Ascending aorta (tissue), 2 donors: Measurements from ENCODE around the gene TYMP. TPM values are rescaled to one million over a fixed set of nuclear protein-coding genes. Genes with fewer than 3 reads are reported as not detected.

Source experiments
- DNase-seq, 2 donors: peaks; one replicate each; pipeline ENCODE4 v3.0.0-alpha.2; 2019; ENCODE audit warnings: low spot score in 2 of 2
- H3K27ac ChIP-seq, 2 donors: fragments of 200-600 bp; sonication (generic); one replicate each; pipeline ENCODE4 v1.5.1; 2016 to 2017; ENCODE audit warnings: mild to moderate bottlenecking in 1 of 2
- H3K27me3 ChIP-seq: fragments of 200-600 bp; sonication (generic); one replicate; pipeline ENCODE4 v1.5.1; 2017
- H3K36me3 ChIP-seq, 2 donors: fragments of 200-600 bp; sonication (generic); one replicate each; pipeline ENCODE4 v1.5.1; 2016
- H3K4me1 ChIP-seq, 2 donors: fragments of 200-600 bp; sonication (generic); one replicate each; pipeline ENCODE4 v1.5.1; 2016 to 2017; ENCODE audit warnings: mild to moderate bottlenecking in 1 of 2
- H3K4me3 ChIP-seq, 2 donors: fragments of 200-600 bp; sonication (generic); one replicate each; pipeline ENCODE4 v1.5.1; 2016 to 2017; ENCODE audit warnings: mild to moderate bottlenecking in 1 of 2
- H3K9me3 ChIP-seq, 2 donors: fragments of 200-600 bp; sonication (generic); one replicate each; pipeline ENCODE4 v1.5.1; 2016
- CTCF ChIP-seq, 3 experiments: fragments of 200-600 bp in 2 of 3; fragments of 450-650 bp in 1 of 3; sonication (generic) in 2 of 3; IDR thresholded peaks; one replicate each; pipeline ENCODE4 v1.5.1; 2016 to 2019; ENCODE audit warnings: antibody characterized with exemption in 3 of 3, mild to moderate bottlenecking in 1 of 3, moderate library complexity in 1 of 3
- intact Hi-C: fragments of 100-400 bp; cut with DNase I; formaldehyde crosslinking; loops from one replicate; pipeline ENCODE4 v1.15.1; 2023
- total RNA-seq: library from RNA; depleted of rRNA; stranded (reverse); fragments of >200 nt; gene quantifications from one replicate; pipeline ENCODE4 v1.1.0, GENCODE V29; 2016

TYMP gene, protein sequence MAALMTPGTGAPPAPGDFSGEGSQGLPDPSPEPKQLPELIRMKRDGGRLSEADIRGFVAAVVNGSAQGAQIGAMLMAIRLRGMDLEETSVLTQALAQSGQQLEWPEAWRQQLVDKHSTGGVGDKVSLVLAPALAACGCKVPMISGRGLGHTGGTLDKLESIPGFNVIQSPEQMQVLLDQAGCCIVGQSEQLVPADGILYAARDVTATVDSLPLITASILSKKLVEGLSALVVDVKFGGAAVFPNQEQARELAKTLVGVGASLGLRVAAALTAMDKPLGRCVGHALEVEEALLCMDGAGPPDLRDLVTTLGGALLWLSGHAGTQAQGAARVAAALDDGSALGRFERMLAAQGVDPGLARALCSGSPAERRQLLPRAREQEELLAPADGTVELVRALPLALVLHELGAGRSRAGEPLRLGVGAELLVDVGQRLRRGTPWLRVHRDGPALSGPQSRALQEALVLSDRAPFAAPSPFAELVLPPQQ
- total RNA-seq, result 150 TPM

DNA sequence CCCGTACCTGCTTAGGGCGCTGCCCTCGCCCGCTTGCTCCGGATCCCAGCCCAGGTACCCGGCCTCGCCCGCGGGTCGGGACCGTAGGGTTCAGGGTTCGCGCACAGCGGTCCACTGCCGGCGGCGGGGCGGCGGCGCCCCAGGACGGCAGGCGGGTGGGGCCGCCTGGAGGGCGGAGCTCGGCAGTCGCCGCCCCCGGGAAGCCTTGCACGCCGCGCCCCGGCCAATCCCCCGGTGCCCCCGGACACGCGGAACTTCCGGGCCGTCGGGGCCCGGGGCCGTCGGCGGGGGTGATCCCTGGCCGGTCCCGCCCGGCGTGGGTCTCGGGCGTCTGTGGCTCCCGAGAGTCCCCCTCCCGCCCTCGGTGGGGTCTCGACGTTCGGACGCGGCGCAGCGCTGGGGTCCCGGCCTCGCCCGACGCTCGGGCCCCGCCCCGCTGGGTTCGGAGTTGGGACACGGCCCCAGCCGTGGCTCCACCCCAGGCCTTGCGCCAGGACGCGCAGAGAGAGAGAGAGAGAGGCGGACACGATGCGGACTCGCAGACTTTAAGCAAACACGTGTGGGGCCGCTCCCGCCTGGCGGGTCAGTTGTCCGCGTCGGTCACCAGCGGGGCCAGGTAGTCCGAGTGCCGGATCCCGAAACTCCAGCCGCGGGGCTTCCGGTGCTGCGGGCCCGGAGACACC lies at the start of gene TYMP:
Gene TYMP, minus strand, starts transcription at position 116 of the 683 bp plus-strand sequence. CDS start 303 bp downstream, outside the sequence.
- no peak for TF ChIP-seq CTCF (IDR thresholded peaks at IDR 0.05)
- peaks cover 11% of the 10 kb centered on the region for H3K27me3 ChIP-seq
- intact Hi-C loops, result loop anchor here (5.0 kb wide), 1 partner anchor 97 kb away; the partner anchor contains the start of gene ARSA

DNA sequence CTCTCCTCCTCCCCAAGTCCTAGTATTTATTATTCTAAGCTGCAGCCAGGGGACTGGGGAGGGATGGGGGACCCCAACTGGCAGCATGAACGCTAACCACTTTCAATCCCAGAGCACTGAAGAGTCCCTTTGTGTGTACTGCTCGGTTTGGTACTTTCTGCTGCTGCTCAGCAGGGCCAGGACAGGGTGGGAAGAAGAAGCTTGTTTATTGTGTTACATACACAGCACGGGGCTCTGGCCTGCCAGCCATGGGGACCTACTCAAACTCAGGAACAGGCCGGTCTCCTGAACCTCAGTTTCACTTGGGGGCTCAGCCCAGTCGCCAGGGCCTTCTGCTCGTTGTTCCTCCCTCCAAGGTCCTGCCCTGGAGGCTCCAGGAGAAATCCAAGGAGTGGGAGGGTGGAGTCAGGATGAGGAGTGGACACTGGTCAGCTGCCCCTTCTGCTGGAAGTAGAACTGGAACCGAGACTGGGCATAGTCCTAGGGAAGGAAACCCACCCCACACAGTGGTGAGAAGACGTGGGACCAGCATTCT lies 49.0 kb upstream of the TYMP start:
- no peak overlapping the region for H3K4me3 ChIP-seq
- H3K4me1 ChIP-seq, result peaks cover 7 to 21% of the 10 kb centered on the region in 2 donors
- H3K27ac ChIP-seq, result no peak overlapping the region
- intact Hi-C loops, result no loop called here
- H3K36me3 ChIP-seq, result peaks cover 0 to 5% of the 10 kb centered on the region in 2 donors
- DNase-seq, result no peak
- peaks cover 5% of the 10 kb centered on the region for H3K27me3 ChIP-seq
- no peak for TF ChIP-seq CTCF (IDR thresholded peaks at IDR 0.05)
- H3K9me3 ChIP-seq, result no peaks in the 10 kb centered on the region

More for the DNA sequence above, at the start of gene TYMP:
- DNase-seq, result peak in 1 of 2 donors; percentile 88
- no peaks in the 10 kb centered on the region for H3K36me3 ChIP-seq
- H3K4me1 ChIP-seq, result peaks cover 18 to 31% of the 10 kb centered on the region in 2 donors
- H3K9me3 ChIP-seq, result no peaks in the 10 kb centered on the region
- H3K4me3 ChIP-seq, result peak within 1 kb of the TSS; percentile 61 to 78
- peak within 1 kb of the TSS; percentile 80 to 91 for H3K27ac ChIP-seq

DNA sequence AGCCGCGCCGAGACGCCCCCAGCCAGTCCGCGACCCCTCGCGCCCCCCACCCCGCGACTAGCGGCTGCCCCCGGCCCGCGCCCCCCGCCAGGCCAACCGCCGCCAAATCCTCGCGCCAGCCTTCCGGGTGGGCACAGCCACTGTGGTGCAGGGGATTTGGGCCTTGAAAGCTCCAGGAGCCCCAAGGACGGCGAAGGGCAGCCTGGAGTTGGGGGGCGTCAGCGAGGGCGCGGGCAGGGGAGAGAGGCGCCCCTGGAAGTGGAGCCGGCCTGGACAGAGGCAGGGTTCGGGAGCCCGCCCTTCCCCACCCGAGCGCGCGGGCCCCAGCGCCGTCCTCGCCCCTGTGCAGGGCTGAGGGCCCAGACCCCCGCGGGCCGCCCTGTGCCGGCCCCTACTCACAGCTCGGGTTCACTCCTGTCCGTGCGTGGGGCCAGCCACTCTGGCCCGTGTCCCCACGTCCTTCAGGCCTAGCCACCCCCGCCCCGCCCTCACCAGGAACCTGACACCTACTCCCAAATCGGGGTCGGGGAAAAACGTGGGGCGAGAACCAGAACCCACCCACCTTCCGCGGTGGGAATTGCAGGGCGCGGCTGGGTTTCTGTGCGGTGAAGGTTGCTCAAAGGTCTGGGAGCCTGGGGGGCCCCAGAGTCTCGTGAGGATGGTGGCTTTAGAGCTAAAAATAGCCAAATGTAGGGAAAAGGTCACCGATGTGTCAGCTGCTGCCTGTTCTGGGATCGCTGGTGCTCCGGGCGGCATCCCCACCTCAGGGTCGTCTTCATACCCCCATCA lies 48.4 kb upstream of the TYMP start, which contains the start of gene CPT1B:
Gene CPT1B, minus strand, starts transcription at position 441 of the 789 bp plus-strand sequence. CDS start 512 bp downstream, outside the sequence.
- DNase-seq, result no peak
- TF ChIP-seq CTCF (IDR thresholded peaks at IDR 0.05), result no peak
- H3K4me3 ChIP-seq, result peak within 1 kb of the TSS in 1 of 2 donors; percentile 30
- H3K36me3 ChIP-seq, result peaks cover 0 to 5% of the 10 kb centered on the region in 2 donors
- intact Hi-C loops, result no loop called here
- no peaks in the 10 kb centered on the region for H3K9me3 ChIP-seq
- H3K27ac ChIP-seq, result no peak within 1 kb of the TSS
- H3K27me3 ChIP-seq, result peaks cover 5% of the 10 kb centered on the region
- peaks cover 7 to 16% of the 10 kb centered on the region in 2 donors for H3K4me1 ChIP-seq

GRCh38 chr22:50577697-50577986 lies 47.8 kb upstream of the TYMP start:
- no peak for DNase-seq
- peaks cover 5% of the 10 kb centered on the region for H3K27me3 ChIP-seq
- peaks cover 7 to 16% of the 10 kb centered on the region in 2 donors for H3K4me1 ChIP-seq
- peaks cover 0 to 5% of the 10 kb centered on the region in 2 donors for H3K36me3 ChIP-seq
- no peaks in the 10 kb centered on the region for H3K9me3 ChIP-seq
- intact Hi-C loops, result no loop called here
- TF ChIP-seq CTCF (IDR thresholded peaks at IDR 0.05), result no peak
- H3K27ac ChIP-seq, result no peak overlapping the region
- no peak overlapping the region for H3K4me3 ChIP-seq
